HCEC 1CT (cell line): ENCODE results near the gene NTM.

Experiments
- DNase-seq: peaks from one replicate; pipeline ENCODE4 v3.0.0-alpha.2; 2017

Gene NTM

GRCh38 chr11:131572423-131572822 is 202.0 kb downstream of the NTM start:
- no peak for DNase-seq

GRCh38 chr11:131579932-131580387 is 209.5 kb downstream of the NTM start:
- peak; percentile 12 for DNase-seq

- DNase-seq = no peak
Measured at GRCh38 chr11:131580476-131580875, 210.1 kb downstream of the NTM start.

GRCh38 chr11:131581046-131581445 is 210.6 kb downstream of the NTM start:
- DNase-seq = no peak

GRCh38 chr11:131582021-131582525 is 211.7 kb downstream of the NTM start:
- DNase-seq = no peak

GRCh38 chr11:131583421-131583820 is 213.0 kb downstream of the NTM start:
- DNase-seq = no peak

- no peak for DNase-seq
Measured at GRCh38 chr11:131583938-131584337, 213.5 kb downstream of the NTM start.

GRCh38 chr11:131584785-131585592 is 214.6 kb downstream of the NTM start:
- no peak for DNase-seq

GRCh38 chr11:131588057-131588456 is 217.6 kb downstream of the NTM start:
- DNase-seq = no peak

GRCh38 chr11:131591051-131591461 is 220.6 kb downstream of the NTM start:
- DNase-seq = no peak

- no peak for DNase-seq
Measured at GRCh38 chr11:131592152-131592551, 221.7 kb downstream of the NTM start.

GRCh38 chr11:131592734-131593133 is 222.3 kb downstream of the NTM start:
- DNase-seq = no peak

GRCh38 chr11:131593301-131593700 is 222.9 kb downstream of the NTM start:
- no peak for DNase-seq

- DNase-seq = no peak
Measured at GRCh38 chr11:131595797-131596196, 225.4 kb downstream of the NTM start.

- DNase-seq = no peak
Measured at GRCh38 chr11:131597890-131598289, 227.5 kb downstream of the NTM start.

GRCh38 chr11:131598305-131598704 is 227.9 kb downstream of the NTM start:
- DNase-seq = no peak

GRCh38 chr11:131599285-131599684 is 228.9 kb downstream of the NTM start:
- DNase-seq = no peak

- no peak for DNase-seq
Measured at GRCh38 chr11:131600628-131601027, 230.2 kb downstream of the NTM start.

- DNase-seq = no peak
Measured at GRCh38 chr11:131601586-131601985, 231.2 kb downstream of the NTM start.

GRCh38 chr11:131602431-131602830 is 232.0 kb downstream of the NTM start:
- no peak for DNase-seq

- DNase-seq = no peak
Measured at GRCh38 chr11:131606811-131607335, 236.5 kb downstream of the NTM start.

GRCh38 chr11:131609337-131609736 is 238.9 kb downstream of the NTM start:
- DNase-seq = peak; percentile 13

- no peak for DNase-seq
Measured at GRCh38 chr11:131609921-131610320, 239.5 kb downstream of the NTM start.

- no peak for DNase-seq
Measured at GRCh38 chr11:131611322-131611721, 240.9 kb downstream of the NTM start.
